Osteoblast (primary cell): ENCODE data around the gene CTNS. TPM values are rescaled to one million over a fixed set of nuclear protein-coding genes. Genes with fewer than 3 reads are reported as not detected.

ENCODE experiments used
- DNase-seq: peaks from one replicate; pipeline ENCODE4 v3.0.0; 2011; ENCODE audit warnings: low spot score, mixed read lengths; ENCODE audit not compliant: insufficient read length; ENCODE audit errors: missing footprints
- H2AFZ ChIP-seq: 2 replicates; pipeline ENCODE4 v1.6.0; 2011; ENCODE audit warnings: mild to moderate bottlenecking, low read length
- H3K27ac ChIP-seq: 2 replicates; pipeline ENCODE4 v1.5.1; 2011; ENCODE audit warnings: mild to moderate bottlenecking, low read depth, low read length, moderate library complexity
- H3K27me3 ChIP-seq: 2 replicates; pipeline ENCODE4 v1.6.0; 2012; ENCODE audit warnings: mild to moderate bottlenecking, control low read depth, inconsistent platforms, low read length, moderate library complexity; ENCODE audit not compliant: insufficient read depth
- H3K36me3 ChIP-seq: 2 replicates; pipeline ENCODE4 v1.5.1; 2011; ENCODE audit warnings: mild to moderate bottlenecking, low read length, control low read depth, moderate library complexity; ENCODE audit not compliant: insufficient read depth
- H3K4me1 ChIP-seq: 2 replicates; pipeline ENCODE4 v1.5.1; 2011; ENCODE audit warnings: mild to moderate bottlenecking, low read length, control low read depth, moderate library complexity; ENCODE audit not compliant: insufficient read depth
- H3K4me2 ChIP-seq: 2 replicates; pipeline ENCODE4 v1.6.0; 2011; ENCODE audit warnings: mild to moderate bottlenecking, low read length; ENCODE audit not compliant: insufficient read depth
- H3K4me3 ChIP-seq: fragments of 200-600 bp; sonication (generic); 3 replicates; pipeline ENCODE4 v1.5.1; 2012; ENCODE audit warnings: mild to moderate bottlenecking, low read length, inconsistent platforms; ENCODE audit not compliant: insufficient read depth
- H3K79me2 ChIP-seq: 2 replicates; pipeline ENCODE4 v1.6.0; 2012; ENCODE audit warnings: mild to moderate bottlenecking, low read length, control low read depth, inconsistent platforms; ENCODE audit not compliant: insufficient read depth
- H3K9me3 ChIP-seq: 2 replicates; pipeline ENCODE4 v1.5.1; 2011; ENCODE audit warnings: low read depth, low read length, control low read depth
- H4K20me1 ChIP-seq: 2 replicates; pipeline ENCODE4 v1.6.0; 2012; ENCODE audit warnings: mild to moderate bottlenecking, low read length, control low read depth; ENCODE audit not compliant: insufficient read depth
- CTCF ChIP-seq: IDR thresholded peaks from 2 replicates; pipeline ENCODE4 v1.5.1; 2011; ENCODE audit warnings: mild to moderate bottlenecking, low read depth, low read length, moderate library complexity; ENCODE audit errors: extremely low read depth
- total RNA-seq: library from RNA; depleted of rRNA; stranded (reverse); fragments of >200 nt; gene quantifications from 2 replicates; pipeline ENCODE4 v1.2.3, GENCODE V29; 2012

The CTNS gene
- total RNA-seq, 1 donor: 34.7 TPM

DNA sequence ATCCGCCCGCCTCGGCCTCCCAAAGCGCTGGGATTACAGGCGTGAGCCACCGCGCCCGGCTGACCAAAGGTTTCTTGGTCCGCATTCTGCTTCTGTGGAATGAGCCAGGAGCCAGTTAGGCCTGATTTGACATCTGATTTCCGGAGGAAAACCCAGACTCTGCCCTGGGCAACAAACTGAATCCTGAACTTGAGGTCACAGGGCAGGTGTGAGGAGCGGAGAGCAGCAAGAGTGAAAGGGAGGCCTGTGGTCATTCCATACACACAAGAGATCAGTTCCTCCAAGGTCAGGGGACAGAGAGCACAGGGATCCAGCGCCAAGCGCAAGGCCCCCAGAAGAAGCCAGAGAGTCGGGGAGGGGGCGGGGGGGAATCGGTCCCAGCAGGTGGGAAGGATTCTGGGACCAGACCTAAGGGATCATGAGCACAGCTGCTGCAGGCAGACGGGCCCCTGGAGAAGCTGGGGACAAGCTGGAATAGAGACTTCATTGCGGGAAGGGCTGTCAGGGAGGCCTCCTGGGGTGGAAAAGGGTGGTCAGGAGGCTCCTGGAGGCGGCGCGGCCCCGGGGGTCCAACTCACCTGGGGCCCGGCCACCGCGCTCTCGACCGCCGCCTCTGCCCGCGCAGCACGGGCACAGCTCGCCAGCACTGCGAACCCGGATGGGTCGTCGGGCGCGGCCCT, 946 bp upstream of the CTNS start:
- Histone ChIP-seq H3K4me2 (peak overlapping the region; percentile 97), H3K27me3 (no peaks in the 10 kb centered on the region), H3K4me1 (peaks cover 13% of the 10 kb centered on the region), H3K9me3 (no peaks in the 10 kb centered on the region), H3K79me2 (peaks cover 39% of the 10 kb centered on the region), H3K36me3 (peaks cover 12% of the 10 kb centered on the region), H4K20me1 (no peaks in the 10 kb centered on the region), H3K4me3 (peak overlapping the region; percentile 83), H2AFZ (peak overlapping the region; percentile 90), H3K27ac (peak overlapping the region; percentile 92)
- TF ChIP-seq CTCF: no peak
- no peak for DNase-seq

- Histone ChIP-seq H3K27me3 (no peaks in the 10 kb centered on the region), H4K20me1 (no peaks in the 10 kb centered on the region), H3K4me3 (peak overlapping the region; percentile 83), H3K4me2 (peak overlapping the region; percentile 97), H3K27ac (peak overlapping the region; percentile 92), H3K36me3 (peaks cover 12% of the 10 kb centered on the region), H2AFZ (peak overlapping the region; percentile 94), H3K79me2 (peaks cover 39% of the 10 kb centered on the region), H3K4me1 (peaks cover 13% of the 10 kb centered on the region), H3K9me3 (no peaks in the 10 kb centered on the region)
- no peak for TF ChIP-seq CTCF
- peak; percentile 87 for DNase-seq
These were observed 381 bp downstream of the CTNS start for GRCh38 chr17:3636908-3637373.

DNA sequence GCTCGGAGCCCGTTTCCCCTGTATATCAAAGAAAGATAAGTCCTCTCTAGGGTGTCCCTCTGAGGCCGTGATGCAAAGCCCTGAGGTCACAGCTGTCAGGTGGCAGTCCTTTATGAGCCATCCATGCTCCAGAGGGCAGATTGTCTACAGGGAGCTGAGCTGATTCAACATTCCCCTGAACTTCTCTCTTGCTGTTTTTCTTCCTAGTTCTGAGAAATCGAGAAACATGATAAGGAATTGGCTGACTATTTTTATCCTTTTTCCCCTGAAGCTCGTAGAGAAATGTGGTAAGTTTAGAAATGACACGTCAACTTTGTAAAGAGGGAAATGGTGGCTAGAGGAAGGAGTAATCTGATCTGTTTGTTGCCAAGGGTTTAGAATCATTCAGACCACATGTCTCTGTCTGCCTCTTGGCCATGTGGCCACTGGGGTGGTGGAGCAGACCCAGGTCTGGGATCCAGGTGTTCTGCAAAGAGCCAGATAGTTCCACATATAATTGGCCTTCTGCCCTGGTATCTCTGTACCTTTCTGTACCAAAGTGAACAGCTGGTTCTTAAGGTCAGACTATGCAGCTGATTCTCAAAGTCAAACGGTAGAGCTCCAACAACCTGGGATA, 3.5 kb downstream of the CTNS start:
- Histone ChIP-seq H2AFZ (peak overlapping the region; percentile 66), H3K4me3 (no peak overlapping the region), H3K4me1 (peaks cover 13% of the 10 kb centered on the region), H3K9me3 (no peaks in the 10 kb centered on the region), H3K27ac (peak overlapping the region; percentile 75), H3K79me2 (peaks cover 31% of the 10 kb centered on the region), H3K36me3 (peaks cover 11% of the 10 kb centered on the region), H4K20me1 (peaks cover under 1% of the 10 kb centered on the region), H3K27me3 (no peaks in the 10 kb centered on the region), H3K4me2 (peak overlapping the region; percentile 33)
- no peak for TF ChIP-seq CTCF
- DNase-seq: peak; percentile 92

DNA sequence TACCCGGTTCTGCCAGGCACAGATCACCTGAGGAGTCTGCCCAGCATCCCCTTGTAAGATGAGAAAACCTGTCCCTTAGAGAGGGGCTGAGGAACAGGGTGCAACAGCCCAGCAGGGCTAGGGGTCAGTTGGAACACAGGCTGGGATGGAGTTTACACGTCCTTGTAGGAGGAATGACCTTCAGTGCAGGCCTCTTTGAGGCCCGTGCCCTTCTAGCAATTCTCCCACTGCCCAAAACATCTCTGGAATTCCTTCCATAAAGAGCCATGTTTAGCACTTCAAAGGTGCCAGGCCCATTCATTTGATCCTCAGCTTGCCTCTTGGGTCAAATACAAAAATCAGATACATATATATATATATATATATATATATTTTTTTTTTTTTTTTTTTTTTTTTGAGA, 4.5 kb downstream of the CTNS start:
- H2AFZ ChIP-seq: no peak overlapping the region
- H3K27me3 ChIP-seq: no peaks in the 10 kb centered on the region
- peaks cover 13% of the 10 kb centered on the region for H3K4me1 ChIP-seq
- H3K9me3 ChIP-seq: no peaks in the 10 kb centered on the region
- peaks cover 23% of the 10 kb centered on the region for H3K79me2 ChIP-seq
- no peak overlapping the region for H3K4me3 ChIP-seq
- no peak overlapping the region for H3K4me2 ChIP-seq
- DNase-seq: no peak
- peaks cover 2% of the 10 kb centered on the region for H4K20me1 ChIP-seq
- TF ChIP-seq CTCF: no peak
- no peak overlapping the region for H3K27ac ChIP-seq
- peaks cover 12% of the 10 kb centered on the region for H3K36me3 ChIP-seq
